Bone marrow (tissue), 2 donors: ENCODE results near the gene FTO.

Experiments used
- DNase-seq, 2 donors: peaks; one replicate each; lab custom pipeline; 2025; lab: John Stamatoyannopoulos, UW

FTO gene

GRCh38 chr16:53937161-53937880, 233.4 kb downstream of the FTO start:
- no peak for DNase-seq

- no peak for DNase-seq
These were observed 240.1 kb downstream of the FTO start for GRCh38 chr16:53944025-53944424.

- DNase-seq, result peak in 1 of 2 donors; percentile 48
These were observed 242.0 kb downstream of the FTO start for GRCh38 chr16:53945996-53946395.

- DNase-seq, result no peak
These were observed 242.9 kb downstream of the FTO start for GRCh38 chr16:53946746-53947386.

- DNase-seq, result no peak
These were observed 243.7 kb downstream of the FTO start for GRCh38 chr16:53947642-53948041.

GRCh38 chr16:53948326-53948725, 244.4 kb downstream of the FTO start:
- no peak for DNase-seq

- no peak for DNase-seq
These were observed 244.9 kb downstream of the FTO start for GRCh38 chr16:53948734-53949430.

GRCh38 chr16:53949715-53950410, 245.9 kb downstream of the FTO start:
- DNase-seq, result no peak

- no peak for DNase-seq
These were observed 246.7 kb downstream of the FTO start for GRCh38 chr16:53950677-53951076.

GRCh38 chr16:53952215-53953208, 248.6 kb downstream of the FTO start:
- peak in 1 of 2 donors; percentile 48 for DNase-seq

- DNase-seq, result no peak
These were observed 249.4 kb downstream of the FTO start for GRCh38 chr16:53953336-53953735.

- no peak for DNase-seq
These were observed 251.4 kb downstream of the FTO start for GRCh38 chr16:53955221-53955875.

- DNase-seq, result no peak
These were observed 254.5 kb downstream of the FTO start for GRCh38 chr16:53958341-53958880.

GRCh38 chr16:53960050-53960812, 256.3 kb downstream of the FTO start:
- no peak for DNase-seq

- no peak for DNase-seq
These were observed 257.1 kb downstream of the FTO start for GRCh38 chr16:53960954-53961616.

GRCh38 chr16:53962041-53962440, 258.1 kb downstream of the FTO start:
- DNase-seq, result no peak

- no peak for DNase-seq
These were observed 260.3 kb downstream of the FTO start for GRCh38 chr16:53964145-53964790.

GRCh38 chr16:53966821-53967571, 263.0 kb downstream of the FTO start:
- DNase-seq, result no peak
